Thoracic aorta endothelial cell (primary cell): ENCODE data around the gene ARGFX. TPM values are rescaled to one million over a fixed set of nuclear protein-coding genes. Genes with fewer than 3 reads are reported as not detected.

Source experiments
- total RNA-seq: library from RNA; depleted of rRNA; stranded (reverse); fragments of >200 nt; gene quantifications from 2 replicates; pipeline ENCODE4 v1.2.3, GENCODE V29; 2012

The ARGFX gene
- total RNA-seq, result not detected in 2 replicates

GRCh38 chr3:121567649-121568048 lies at the start of gene ARGFX:
Gene ARGFX, plus strand, starts transcription at chr3:121567949. Its CDS starts 2,765 bp downstream, at chr3:121570714.

GRCh38 chr3:121545574-121546455 lies 21.9 kb upstream of the ARGFX start, which contains the start of gene POLQ:
Gene POLQ, minus strand, starts transcription at chr3:121545988. Its CDS starts 111 bp downstream, at chr3:121545877.

GRCh38 chr3:121592856-121593702 lies 25.3 kb downstream of the ARGFX start, which contains the start of gene FBXO40:
Gene FBXO40, plus strand, starts transcription at chr3:121593379. Its CDS starts 27,197 bp downstream, at chr3:121620576.

Other genes with a start within 250 kb of the ARGFX start
- 15.7 and 20.5 TPM in 2 replicates for gene POLQ, start 22.0 kb upstream of the ARGFX start, total RNA-seq
- gene FBXO40, start 25.4 kb downstream of the ARGFX start, total RNA-seq, result not detected in 2 replicates
- gene HCLS1, start 93.0 kb downstream of the ARGFX start, total RNA-seq, result 43.8 and 55.7 TPM in 2 replicates
- gene GOLGB1, start 181.8 kb downstream of the ARGFX start, total RNA-seq, result 61.4 and 64.9 TPM in 2 replicates